Suppressor macrophage treated with lipopolysaccharide for 4 hours (primary cell): ENCODE measurements around the gene MEGF11.

ENCODE experiments used
- DNase-seq: peaks from one replicate; pipeline ENCODE4 v3.0.0-alpha.2; 2020

The MEGF11 gene

GRCh38 chr15:66047321-66048024, 206.1 kb downstream of the MEGF11 start:
- no peak for DNase-seq

GRCh38 chr15:66046751-66047150, 206.8 kb downstream of the MEGF11 start:
- no peak for DNase-seq

DNA sequence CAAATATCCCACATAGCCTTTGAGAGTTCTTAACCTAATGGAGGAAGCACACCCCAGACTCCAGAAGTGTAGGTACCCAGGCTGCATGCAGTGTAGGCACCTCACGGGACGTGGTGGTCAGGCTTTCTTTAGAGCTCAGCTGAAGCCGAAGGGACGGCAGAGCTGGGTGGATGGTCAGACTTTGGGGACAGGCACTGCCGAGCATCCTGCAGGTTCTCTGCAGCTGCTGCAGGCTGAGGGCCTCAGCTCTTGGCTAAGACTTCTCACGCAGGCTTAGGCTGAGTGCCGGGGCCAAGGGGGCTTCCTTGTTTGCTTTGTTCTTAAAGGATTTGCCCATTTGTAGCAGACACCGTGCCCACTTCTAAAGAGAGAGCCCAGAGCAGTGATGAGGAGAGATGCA, 207.2 kb downstream of the MEGF11 start:
- no peak for DNase-seq

DNA sequence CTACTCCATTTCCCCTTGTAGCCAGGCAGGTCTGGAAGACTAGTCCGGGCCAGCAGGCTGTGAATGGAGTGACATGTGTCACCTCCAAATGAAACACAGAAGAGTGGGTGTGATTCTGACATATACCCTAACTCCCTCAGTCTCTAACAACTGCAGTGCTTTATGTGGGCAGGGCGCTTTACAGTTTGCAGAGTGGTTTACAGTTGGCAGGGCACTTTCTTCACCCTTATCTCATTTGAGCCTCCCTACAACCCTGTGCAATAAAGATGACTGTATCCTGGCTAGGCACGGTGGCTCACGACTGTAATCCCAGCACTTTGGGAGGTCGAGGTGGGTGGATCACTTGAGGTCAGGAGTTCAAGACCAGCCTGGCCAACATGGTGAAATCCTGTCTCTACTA, 208.0 kb downstream of the MEGF11 start:
- DNase-seq, result no peak

DNA sequence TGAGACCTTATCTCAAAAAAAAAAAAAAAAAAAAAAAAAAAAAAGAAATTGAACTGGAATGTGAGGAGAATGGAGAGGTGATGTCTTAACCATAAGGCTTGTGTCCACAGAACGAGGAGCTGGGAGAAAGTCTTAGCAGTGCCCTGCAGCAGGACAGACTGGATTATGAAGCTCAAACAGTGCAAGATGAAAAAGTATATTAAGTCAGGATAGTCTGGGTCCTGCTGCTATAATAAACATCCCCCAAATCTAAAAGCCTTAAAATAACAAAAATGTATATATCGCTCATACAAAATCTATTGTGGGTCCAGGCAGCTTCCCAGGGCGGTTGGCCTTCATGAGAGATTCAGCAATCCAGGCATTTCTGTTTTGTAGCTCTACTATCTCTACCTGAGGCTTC, 208.7 kb downstream of the MEGF11 start:
- no peak for DNase-seq

- no peak for DNase-seq
These were observed 210.3 kb downstream of the MEGF11 start for GRCh38 chr15:66043264-66043663.

DNA sequence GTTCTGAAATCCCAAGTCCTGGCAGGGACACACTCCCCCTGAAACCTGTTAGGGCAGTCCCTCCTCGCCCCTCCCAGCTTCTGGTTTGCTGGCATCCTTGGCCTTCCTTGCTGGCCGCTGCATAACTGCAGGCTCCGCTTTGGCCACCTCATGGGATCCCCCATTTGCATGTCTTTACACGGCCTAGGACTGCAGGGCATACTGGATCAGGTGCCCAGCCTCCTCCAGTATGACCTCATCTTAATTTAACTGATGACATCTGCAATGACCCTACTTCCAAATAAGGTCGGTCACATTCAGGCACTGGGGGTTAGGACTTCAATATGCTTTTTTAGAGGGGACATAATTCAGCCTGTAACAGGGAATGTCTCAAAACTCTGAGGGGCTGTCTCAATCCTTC, 210.9 kb downstream of the MEGF11 start:
- DNase-seq, result no peak

DNA sequence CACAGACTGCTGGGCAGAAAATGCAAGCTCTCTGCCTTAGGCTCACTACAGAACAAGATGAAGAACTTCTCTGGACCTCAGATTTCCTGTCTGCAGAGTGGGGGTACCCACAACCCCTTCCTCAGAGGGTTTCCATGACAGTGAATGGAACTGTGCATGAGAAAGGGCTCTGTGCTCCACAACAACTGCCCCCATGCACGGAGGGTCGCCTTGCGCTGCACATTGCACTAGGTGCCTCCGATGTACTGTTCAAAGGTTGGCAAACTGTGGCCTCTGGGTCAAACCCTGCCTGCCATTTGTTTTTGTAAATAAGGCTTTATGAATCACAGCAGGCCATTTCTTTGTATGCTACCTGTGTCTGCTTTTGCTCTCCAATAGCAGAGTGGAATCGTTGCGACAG, 212.3 kb downstream of the MEGF11 start:
- no peak for DNase-seq

GRCh38 chr15:66040211-66040892, 213.2 kb downstream of the MEGF11 start:
- DNase-seq, result no peak

DNA sequence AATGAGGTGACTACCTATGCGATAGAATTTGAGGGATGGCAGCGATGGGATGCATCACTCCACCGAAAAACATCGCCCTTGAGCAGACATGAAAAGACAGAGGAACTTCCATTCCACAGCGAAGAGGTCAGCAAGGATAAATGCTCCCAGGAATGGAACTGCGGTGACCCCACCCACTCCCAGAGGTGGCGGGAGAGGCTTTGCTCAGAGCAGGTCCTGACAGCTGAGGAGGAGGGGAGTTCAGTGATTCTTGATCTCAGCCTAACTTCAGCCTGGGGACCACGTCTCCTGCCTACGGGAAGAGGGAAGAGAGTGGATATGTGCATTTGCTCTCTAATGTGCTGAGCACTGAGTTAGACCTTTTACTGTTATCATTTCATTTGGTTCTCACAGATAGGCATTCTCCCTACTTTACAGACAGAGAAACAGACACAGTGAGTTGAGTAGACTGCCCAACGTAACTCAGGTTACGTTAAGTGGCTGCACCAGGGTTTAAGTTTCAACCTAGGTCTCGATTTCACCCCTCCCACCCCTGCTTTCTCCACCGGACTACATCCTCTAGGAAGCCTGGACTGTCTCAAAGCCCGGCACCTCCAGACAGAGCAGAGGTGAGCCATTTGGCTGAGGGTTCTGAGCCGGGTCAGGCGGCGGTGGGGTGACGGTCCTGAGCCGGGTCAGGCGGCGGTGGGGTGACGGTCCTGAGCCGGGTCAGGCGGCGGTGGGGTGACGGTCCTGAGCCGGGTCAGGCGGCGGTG, 214.3 kb downstream of the MEGF11 start:
- no peak for DNase-seq

DNA sequence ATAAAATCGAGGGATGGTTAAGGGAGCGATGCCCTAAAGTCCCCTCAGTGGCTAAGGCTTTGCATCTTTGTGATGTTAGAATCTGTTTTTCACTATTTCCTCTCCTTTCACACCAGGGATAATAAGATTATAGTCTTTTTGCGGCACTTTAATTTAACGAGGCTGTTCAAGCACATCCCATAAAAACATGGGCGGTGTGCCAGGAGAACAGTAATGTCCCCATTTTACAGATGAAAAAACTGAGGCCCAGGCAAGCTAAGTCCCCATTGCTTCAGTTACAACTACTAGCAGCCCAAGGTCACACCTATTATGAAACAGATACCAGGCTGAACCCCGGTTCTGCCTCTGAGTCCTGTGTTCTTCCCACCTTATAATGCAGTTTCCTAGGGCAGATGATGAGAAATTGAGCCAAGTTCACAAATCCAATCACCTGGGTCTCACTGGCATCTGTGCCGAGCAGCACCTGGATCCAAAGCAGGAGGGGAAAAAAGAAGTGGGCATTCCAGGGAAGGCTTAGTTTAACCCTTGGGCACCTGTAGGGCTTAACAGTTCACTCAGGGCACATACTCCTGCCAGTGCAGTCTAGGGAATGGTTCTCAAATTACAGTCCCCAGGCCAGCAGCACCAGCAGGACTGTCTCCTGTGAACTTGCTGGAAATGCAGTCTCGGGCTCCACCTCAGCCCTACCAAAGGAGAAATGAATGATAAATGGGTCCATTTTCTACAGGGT, 215.0 kb downstream of the MEGF11 start:
- DNase-seq, result no peak

DNA sequence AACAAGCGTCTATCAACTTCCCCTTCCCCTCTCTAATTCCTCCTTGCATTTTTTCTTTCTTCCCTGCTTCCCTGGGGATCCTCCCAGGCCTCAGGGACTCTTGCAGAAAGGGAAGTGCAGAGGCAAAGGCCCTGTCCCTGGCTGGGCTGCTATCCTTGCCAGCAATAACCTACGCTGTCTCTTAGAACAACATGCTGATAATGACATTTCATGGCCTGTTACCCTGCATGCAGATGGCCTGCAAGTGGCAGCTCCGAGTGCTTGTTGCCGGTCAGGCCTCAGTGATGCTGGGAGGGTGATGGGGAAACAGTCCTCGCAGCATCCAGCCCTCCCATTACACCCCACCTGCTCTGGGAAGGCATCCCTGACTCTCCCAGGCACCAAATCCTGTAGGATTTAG, 216.7 kb downstream of the MEGF11 start:
- no peak for DNase-seq

- no peak for DNase-seq
These were observed 217.6 kb downstream of the MEGF11 start for GRCh38 chr15:66035901-66036300.

DNA sequence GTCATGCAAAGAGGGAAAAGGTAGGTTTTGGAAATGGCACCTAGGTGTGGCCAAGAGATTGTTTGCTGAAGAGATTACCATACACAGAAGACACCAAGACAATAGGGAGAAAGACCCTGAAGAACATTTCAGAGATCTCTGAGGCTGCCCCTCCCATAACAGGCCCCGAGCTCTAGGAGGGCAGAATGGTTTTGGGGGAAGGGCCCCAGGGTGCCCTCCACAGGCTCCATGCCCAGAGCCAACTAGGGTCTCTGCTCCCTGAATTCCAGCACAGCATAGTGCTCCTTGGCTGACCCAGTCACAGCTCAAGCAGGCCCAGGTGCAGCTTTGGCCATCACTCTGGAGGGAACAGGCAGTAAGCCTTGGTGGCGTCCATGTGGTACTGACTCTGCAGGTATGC, 220.4 kb downstream of the MEGF11 start:
- DNase-seq, result no peak

DNA sequence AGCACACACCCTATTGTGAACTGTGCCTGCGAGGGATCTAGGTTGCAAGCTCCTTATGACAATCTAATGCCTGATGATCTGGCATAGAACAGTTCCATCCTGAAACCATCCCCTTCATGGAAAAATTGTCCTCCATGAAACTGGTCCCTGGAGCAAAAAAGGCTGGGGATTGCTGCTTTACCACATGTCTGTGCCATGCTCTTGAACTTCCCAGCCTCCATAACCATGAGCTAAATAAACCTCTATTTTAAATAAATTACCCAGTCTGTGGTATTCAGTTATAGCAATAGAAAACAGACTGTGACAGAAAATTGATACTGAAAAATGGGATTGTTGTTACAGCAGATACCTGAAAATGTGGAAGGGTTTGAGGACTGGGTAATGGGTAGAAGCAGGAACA, 221.5 kb downstream of the MEGF11 start:
- no peak for DNase-seq

DNA sequence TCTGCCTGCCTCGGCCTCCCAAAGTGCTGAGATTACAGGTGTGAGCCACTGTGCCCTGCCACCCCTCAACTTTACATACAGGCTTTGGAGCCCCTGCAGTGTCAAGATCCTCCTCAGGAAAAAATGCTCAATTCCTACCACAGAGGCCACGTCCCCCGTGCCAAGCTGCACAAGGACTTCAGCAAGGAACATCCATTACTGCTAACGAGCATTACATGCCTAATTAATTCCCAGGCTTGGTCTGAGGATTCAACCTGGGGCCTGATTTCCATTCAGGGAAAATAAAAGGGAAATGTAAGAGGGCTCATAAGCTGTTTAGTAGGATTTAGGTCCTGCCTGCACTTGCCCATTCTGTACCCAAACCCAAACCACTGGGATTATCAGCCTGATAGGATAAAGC, 222.9 kb downstream of the MEGF11 start:
- DNase-seq, result no peak

GRCh38 chr15:66029650-66030049, 223.9 kb downstream of the MEGF11 start:
- no peak for DNase-seq

DNA sequence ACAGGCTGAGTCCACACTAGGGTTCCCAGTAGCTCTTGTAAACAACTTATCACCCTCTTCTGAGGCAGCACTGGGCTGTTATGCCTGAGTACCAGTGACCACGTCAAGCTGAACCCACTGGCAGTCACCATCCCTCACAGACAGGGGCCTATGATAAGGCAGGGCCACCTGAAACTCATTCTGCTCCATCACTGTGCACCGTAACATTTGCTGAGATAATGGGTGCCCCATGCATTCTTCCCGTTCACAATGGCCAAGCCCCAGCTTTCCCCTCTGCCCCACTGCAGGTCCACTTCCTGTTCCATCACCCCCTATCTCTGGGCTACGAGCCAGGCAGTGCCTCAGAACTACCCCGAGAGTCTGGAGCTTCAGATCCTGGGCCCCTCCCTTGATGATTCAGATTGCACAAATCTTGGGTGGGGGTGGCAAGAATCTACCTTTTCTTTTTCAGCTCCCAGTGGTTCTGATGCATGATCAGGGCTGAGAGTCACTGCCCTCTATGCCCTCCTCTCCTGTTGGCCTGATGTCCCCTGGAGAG, 226.2 kb downstream of the MEGF11 start:
- DNase-seq, result no peak

DNA sequence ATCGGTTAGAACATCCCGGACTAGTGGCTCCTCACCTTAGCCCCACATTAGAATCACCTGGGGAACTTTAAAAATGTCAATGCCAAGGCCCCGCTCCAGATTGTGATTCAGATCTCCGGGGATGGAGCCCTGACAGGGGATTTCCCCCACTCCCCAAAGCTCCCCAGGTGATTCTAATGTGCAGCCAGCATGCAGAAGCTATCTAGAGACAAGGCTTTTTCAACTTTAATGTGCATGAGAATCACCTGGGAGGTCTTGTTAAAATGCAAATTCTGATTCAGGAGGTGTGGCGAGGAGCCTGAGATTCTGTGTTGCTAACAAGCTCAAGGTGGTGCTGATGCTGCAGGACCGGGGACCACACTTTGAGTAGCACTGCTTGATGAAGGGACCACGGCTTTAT, 227.6 kb downstream of the MEGF11 start:
- no peak for DNase-seq

DNA sequence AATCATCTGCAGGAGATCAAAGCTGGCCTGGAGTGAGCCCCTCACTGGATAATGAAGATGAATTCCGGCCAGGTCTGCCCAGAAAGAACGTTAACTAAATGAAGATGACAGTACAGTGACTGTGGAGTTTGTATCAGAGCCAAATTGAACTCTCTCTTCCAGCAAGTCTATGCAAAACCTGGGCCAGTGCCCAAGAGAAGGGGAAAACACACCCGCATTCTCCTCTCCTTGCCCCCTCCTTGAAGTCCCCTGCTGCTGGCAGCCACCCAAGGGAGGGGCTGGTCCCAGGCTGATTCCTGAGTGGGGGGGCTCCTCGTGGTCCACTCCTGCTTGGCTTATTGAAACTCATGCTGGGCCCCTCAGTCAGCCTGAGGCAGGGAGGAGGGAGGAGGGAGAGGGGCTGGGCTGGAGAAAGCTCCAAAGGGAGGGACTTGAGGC, 228.5 kb downstream of the MEGF11 start:
- no peak for DNase-seq

DNA sequence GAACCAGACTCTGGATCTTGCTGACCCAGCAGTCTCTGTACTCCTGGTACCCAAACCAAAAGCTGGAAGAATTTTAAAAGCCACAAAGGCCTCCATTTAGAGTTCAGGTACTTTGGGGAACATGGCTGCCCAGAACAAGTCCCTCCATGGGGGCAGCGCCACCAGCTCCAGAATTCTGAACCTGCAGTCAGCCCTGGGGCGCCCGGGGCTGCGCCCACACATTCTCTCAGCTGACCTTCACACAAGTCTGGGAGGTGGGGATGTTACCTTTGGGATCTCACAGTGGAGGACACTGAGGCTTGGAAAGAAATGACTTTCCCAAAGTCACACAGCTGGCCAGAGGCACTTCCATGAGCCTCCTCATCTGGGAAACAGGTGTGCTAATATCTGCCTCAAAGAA, 229.4 kb downstream of the MEGF11 start:
- no peak for DNase-seq

- DNase-seq, result no peak
These were observed 230.1 kb downstream of the MEGF11 start for GRCh38 chr15:66023311-66023972.

- no peak for DNase-seq
These were observed 231.4 kb downstream of the MEGF11 start for GRCh38 chr15:66022163-66022525.
